GM19438 (cell line): Measurements from ENCODE around the gene ABCC10.
"Not testable (repeated sequence)": the region's sequence is repeated elsewhere in the genome, so short reads cannot be mapped to it uniquely, and the experiment has no call there.

Source experiments
- ATAC-seq: cut with Tn5 transposase; IDR thresholded peaks from one replicate; pipeline ENCODE4 v1.9.1; 2021; ENCODE audit warnings: low read depth; ENCODE audit not compliant: unreplicated experiment

The ABCC10 gene

GRCh38 chr6:43464337-43464736, 37.0 kb downstream of the ABCC10 start:
- ATAC-seq: no peak

- ATAC-seq: no peak
These were observed 38.6 kb downstream of the ABCC10 start for GRCh38 chr6:43465948-43466347.

- not testable (repeated sequence) for ATAC-seq
These were observed 39.9 kb downstream of the ABCC10 start for GRCh38 chr6:43467265-43467664.

- no peak for ATAC-seq
These were observed 40.4 kb downstream of the ABCC10 start for GRCh38 chr6:43467752-43468151.

- ATAC-seq: no peak
These were observed 40.9 kb downstream of the ABCC10 start for GRCh38 chr6:43468240-43468639.

- no peak for ATAC-seq
These were observed 41.7 kb downstream of the ABCC10 start for GRCh38 chr6:43468748-43469681.

GRCh38 chr6:43469947-43470346, 42.6 kb downstream of the ABCC10 start:
- no peak for ATAC-seq

GRCh38 chr6:43471399-43471798, 44.1 kb downstream of the ABCC10 start:
- ATAC-seq: no peak

GRCh38 chr6:43472515-43472914, 45.2 kb downstream of the ABCC10 start:
- no peak for ATAC-seq

GRCh38 chr6:43475516-43475915, 48.2 kb downstream of the ABCC10 start:
- ATAC-seq: no peak

- ATAC-seq: no peak
These were observed 49.4 kb downstream of the ABCC10 start for GRCh38 chr6:43476746-43477145.

- ATAC-seq: peak; percentile 95
These were observed 50.1 kb downstream of the ABCC10 start, which contains the start of gene TJAP1 for GRCh38 chr6:43477235-43478007. Gene TJAP1, plus strand, starts transcription at chr6:43477570. Its CDS starts 21,432 bp downstream, at chr6:43499002.

- no peak for ATAC-seq
These were observed 50.6 kb downstream of the ABCC10 start for GRCh38 chr6:43478008-43478372.

GRCh38 chr6:43481075-43481474, 53.7 kb downstream of the ABCC10 start:
- no peak for ATAC-seq

- ATAC-seq: no peak
These were observed 54.4 kb downstream of the ABCC10 start for GRCh38 chr6:43481591-43482236.

GRCh38 chr6:43488667-43489276, 61.4 kb downstream of the ABCC10 start:
- ATAC-seq: no peak

- ATAC-seq: no peak
These were observed 62.1 kb downstream of the ABCC10 start for GRCh38 chr6:43489277-43490072.

- ATAC-seq: no peak
These were observed 63.2 kb downstream of the ABCC10 start for GRCh38 chr6:43490523-43490939.

GRCh38 chr6:43491750-43492661, 64.7 kb downstream of the ABCC10 start:
- no peak for ATAC-seq
